H9 (cell line): ENCODE data around the gene GPC3. TPM values are rescaled to one million over a fixed set of nuclear protein-coding genes. Genes with fewer than 3 reads are reported as not detected.

Experiments used
- DNase-seq: peaks from one replicate; pipeline ENCODE4 v3.0.0-alpha.2; 2017
- H2AFZ ChIP-seq: one replicate; pipeline ENCODE4 v1.6.1; 2013; ENCODE audit warnings: mild to moderate bottlenecking, low read length, control low read depth, moderate library complexity
- H2AK5ac ChIP-seq: 2 replicates; pipeline ENCODE4 v1.6.1; 2013; ENCODE audit warnings: low read length, control low read depth, mixed read lengths; ENCODE audit not compliant: insufficient read length
- H2BK120ac ChIP-seq: one replicate; pipeline ENCODE4 v1.6.1; 2013; ENCODE audit warnings: low read depth, mild to moderate bottlenecking, low read length, control low read depth, inconsistent platforms; ENCODE audit not compliant: poor library complexity, severe bottlenecking
- H2BK12ac ChIP-seq: 2 replicates; pipeline ENCODE4 v1.6.1; 2013; ENCODE audit warnings: low read length, control low read depth, mixed read lengths, low read depth; ENCODE audit not compliant: insufficient read length
- H2BK15ac ChIP-seq: 2 replicates; pipeline ENCODE4 v1.6.1; 2013; ENCODE audit warnings: low read depth, low read length, control low read depth
- H2BK20ac ChIP-seq: one replicate; pipeline ENCODE4 v1.6.1; 2013; ENCODE audit warnings: low read depth, mild to moderate bottlenecking, low read length, control low read depth, inconsistent platforms; ENCODE audit not compliant: poor library complexity, severe bottlenecking
- H2BK5ac ChIP-seq: 2 replicates; pipeline ENCODE4 v1.6.1; 2013; ENCODE audit warnings: low read length, control low read depth, mixed read lengths; ENCODE audit not compliant: insufficient read length
- H3K14ac ChIP-seq: 2 replicates; pipeline ENCODE4 v1.6.1; 2013; ENCODE audit warnings: low read length, control low read depth; ENCODE audit not compliant: insufficient read depth
- H3K18ac ChIP-seq: 2 replicates; pipeline ENCODE4 v1.6.1; 2013; ENCODE audit warnings: low read depth, mild to moderate bottlenecking, mixed read lengths, low read length, control low read depth; ENCODE audit not compliant: insufficient read length
- H3K23ac ChIP-seq: 2 replicates; pipeline ENCODE4 v1.6.1; 2013; ENCODE audit warnings: low read length, control low read depth, mixed read lengths, low read depth; ENCODE audit not compliant: insufficient read length
- H3K23me2 ChIP-seq: 2 replicates; pipeline ENCODE4 v1.6.1; 2013; ENCODE audit warnings: low read depth, mild to moderate bottlenecking, mixed read lengths, low read length, control low read depth; ENCODE audit not compliant: insufficient read length, poor library complexity, severe bottlenecking
- H3K27ac ChIP-seq: 2 replicates; pipeline ENCODE4 v1.5.1; 2013; ENCODE audit warnings: low read length, control low read depth, mixed read lengths, low read depth; ENCODE audit not compliant: insufficient read length
- H3K27me3 ChIP-seq: 2 replicates; pipeline ENCODE4 v1.6.1; 2013; ENCODE audit warnings: low read length, control low read depth, inconsistent platforms; ENCODE audit not compliant: insufficient read depth
- H3K4ac ChIP-seq: 2 replicates; pipeline ENCODE4 v1.6.1; 2013; ENCODE audit warnings: low read depth, mild to moderate bottlenecking, control low read depth, inconsistent platforms, low read length, moderate library complexity
- H3K4me1 ChIP-seq: 2 replicates; pipeline ENCODE4 v1.6.1; 2013; ENCODE audit warnings: low read length, control low read depth, inconsistent platforms; ENCODE audit not compliant: insufficient read depth
- H3K4me2 ChIP-seq: 2 replicates; pipeline ENCODE4 v1.6.1; 2013; ENCODE audit warnings: low read length, control low read depth, mixed read lengths; ENCODE audit not compliant: insufficient read length, insufficient read depth
- H3K56ac ChIP-seq: 2 replicates; pipeline ENCODE4 v1.6.1; 2013; ENCODE audit warnings: low read depth, mild to moderate bottlenecking, mixed read lengths, low read length, control low read depth; ENCODE audit not compliant: insufficient read length
- H3K79me1 ChIP-seq: 2 replicates; pipeline ENCODE4 v1.6.1; 2013; ENCODE audit warnings: low read depth, mild to moderate bottlenecking, moderate library complexity, low read length, control low read depth, inconsistent platforms; ENCODE audit not compliant: insufficient read depth, poor library complexity, severe bottlenecking
- H3K79me2 ChIP-seq: 2 replicates; pipeline ENCODE4 v1.6.1; 2013; ENCODE audit warnings: low read length, control low read depth, inconsistent platforms; ENCODE audit not compliant: insufficient read depth
- H3K9ac ChIP-seq: 2 replicates; pipeline ENCODE4 v1.6.1; 2013; ENCODE audit warnings: low read length, control low read depth, mixed read lengths; ENCODE audit not compliant: insufficient read length; ENCODE audit errors: extremely low read depth
- H3K9me3 ChIP-seq: one replicate; pipeline ENCODE4 v1.6.1; 2013; ENCODE audit warnings: low read depth, low read length, inconsistent platforms; ENCODE audit not compliant: control insufficient read depth
- H3T11ph ChIP-seq: one replicate; pipeline ENCODE4 v1.6.1; 2013; ENCODE audit warnings: mild to moderate bottlenecking, low read length, control low read depth, inconsistent platforms
- H4K20me1 ChIP-seq: one replicate; pipeline ENCODE4 v1.6.1; 2013; ENCODE audit not compliant: control insufficient read depth, insufficient read length, insufficient read depth
- H4K5ac ChIP-seq: 2 replicates; pipeline ENCODE4 v1.6.1; 2013; ENCODE audit warnings: low read depth, mild to moderate bottlenecking, mixed read lengths, low read length, control low read depth; ENCODE audit not compliant: insufficient read length
- H4K8ac ChIP-seq: replicated peaks from 2 replicates; pipeline ENCODE4 v1.6.1; 2013; ENCODE audit warnings: low read length, control low read depth, mixed read lengths, low read depth; ENCODE audit not compliant: insufficient read length
- H4K91ac ChIP-seq: 2 replicates; pipeline ENCODE4 v1.6.1; 2013; ENCODE audit warnings: low read depth, mild to moderate bottlenecking, moderate library complexity, mixed read lengths, low read length, control low read depth; ENCODE audit not compliant: insufficient read length
- H3K27ac Mint-ChIP-seq, 3 experiments: 2 replicates in 2 of 3; 3 replicates in 1 of 3; pipeline ENCODE4 v1.8.0; 2020 to 2021; ENCODE audit warnings: mixed read lengths in 3 of 3, mild to moderate bottlenecking in 1 of 3, moderate library complexity in 1 of 3
- H3K27me3 Mint-ChIP-seq: 2 replicates; pipeline ENCODE4 v1.8.0; 2021; ENCODE audit warnings: low read depth, mild to moderate bottlenecking, moderate library complexity, mixed read lengths
- H3K36me3 Mint-ChIP-seq, 3 experiments: 2 replicates in 2 of 3; 3 replicates in 1 of 3; pipeline ENCODE4 v1.8.0; 2020 to 2021; ENCODE audit warnings: low read depth in 3 of 3, mixed read lengths in 3 of 3; ENCODE audit not compliant: insufficient read depth in 1 of 3
- H3K4me1 Mint-ChIP-seq, 2 experiments: 2 replicates each; pipeline ENCODE4 v1.8.0; 2020; ENCODE audit warnings: mixed read lengths in 2 of 2
- H3K4me3 Mint-ChIP-seq, 2 experiments: 2 replicates in 1 of 2; 3 replicates in 1 of 2; pipeline ENCODE4 v1.8.0; 2020 to 2021; ENCODE audit warnings: mild to moderate bottlenecking in 2 of 2, mixed read lengths in 2 of 2, moderate library complexity in 1 of 2
- H3K9me3 Mint-ChIP-seq, 2 experiments: 2 replicates in 1 of 2; 3 replicates in 1 of 2; pipeline ENCODE4 v1.8.0; 2020; ENCODE audit warnings: mild to moderate bottlenecking in 2 of 2, mixed read lengths in 2 of 2, moderate library complexity in 1 of 2
- CTCF ChIP-seq: fragments of 200-600 bp; sonication (generic); conservative IDR thresholded peaks from 3 replicates; pipeline ENCODE4 v1.8.0; 2021; ENCODE audit warnings: antibody characterized with exemption, mild to moderate bottlenecking
- WGBS: extraction: QIAGEN DNeasy Blood & Tissue Kit; methylation state at CpG from one replicate; pipeline ENCODE4 v1.1.7; 2013; ENCODE audit warnings: missing lambda C conversion rate, low lambda C conversion rate, mixed read lengths; ENCODE audit not compliant: insufficient read length; ENCODE audit errors: extremely low coverage; 5-methylcytosine and 5-hydroxymethylcytosine counted together
- total RNA-seq: library from RNA; stranded (reverse); gene quantifications from 2 replicates; pipeline ENCODE4 v1.2.1, GENCODE V29; 2021

The GPC3 gene
- total RNA-seq, 1 experiment from 2014 or later: 108 TPM

GRCh38 chrX:133865761-133866471, 119.5 kb downstream of the GPC3 start:
- no peaks in the 10 kb centered on the region for H3K23me2 ChIP-seq
- no peak for DNase-seq
- H3T11ph ChIP-seq: no peak overlapping the region

More at GRCh38 chrX:133865761-133866471, 119.5 kb downstream of the GPC3 start:
- H3K4me2 ChIP-seq: no peak overlapping the region
- H4K20me1 ChIP-seq: no peaks in the 10 kb centered on the region
- no peak overlapping the region for H2BK15ac ChIP-seq
- H3K27me3 Mint-ChIP-seq: no peaks in the 10 kb centered on the region; the same call in none of the 2 replicates
- TF ChIP-seq CTCF: no peak
- H2BK20ac ChIP-seq: no peak overlapping the region
- H2AFZ ChIP-seq: no peak overlapping the region
- no peak overlapping the region for H2BK120ac ChIP-seq
- no peaks in the 10 kb centered on the region for H3K27me3 ChIP-seq
- H3K27ac ChIP-seq: no peak overlapping the region
- H2AK5ac ChIP-seq: no peak overlapping the region
- H3K9me3 ChIP-seq: no peaks in the 10 kb centered on the region
- no CpG with 5 or more reads among the region's 3 CpGs for WGBS
- H3K9ac ChIP-seq: no peak overlapping the region
- H3K9me3 Mint-ChIP-seq: peaks cover 8 to 10% of the 10 kb centered on the region in 2 experiments; a peak in 1 of 5 replicates
- peak overlapping the region in 1 of 3 experiments; percentile 70; a peak in 1 of 7 replicates for H3K27ac Mint-ChIP-seq
- H3K18ac ChIP-seq: no peak overlapping the region
- no peak overlapping the region for H3K23ac ChIP-seq
- H4K91ac ChIP-seq: no peak overlapping the region
- no peaks in the 10 kb centered on the region for H3K79me2 ChIP-seq
- H3K79me1 ChIP-seq: no peaks in the 10 kb centered on the region
- H3K36me3 Mint-ChIP-seq: peaks cover 7 to 45% (median 10%) of the 10 kb centered on the region in 3 experiments; a peak in 6 of 7 replicates
- H3K4ac ChIP-seq: no peak overlapping the region
- H2BK5ac ChIP-seq: no peak overlapping the region
- H2BK12ac ChIP-seq: no peak overlapping the region
- no peaks in the 10 kb centered on the region for H3K4me1 ChIP-seq
- H3K56ac ChIP-seq: no peak overlapping the region
- H4K5ac ChIP-seq: no peak overlapping the region
- H3K14ac ChIP-seq: no peak overlapping the region
- H3K4me3 Mint-ChIP-seq: no peak overlapping the region
- peaks cover 23% of the 10 kb centered on the region in 2 experiments for H3K4me1 Mint-ChIP-seq
- H4K8ac ChIP-seq: no peak overlapping the region
